ENCODE data around the gene RHBDD1.
A peak's percentile ranks its signal among the peaks of the same experiment; 100 is the strongest.

The RHBDD1 gene

DNA sequence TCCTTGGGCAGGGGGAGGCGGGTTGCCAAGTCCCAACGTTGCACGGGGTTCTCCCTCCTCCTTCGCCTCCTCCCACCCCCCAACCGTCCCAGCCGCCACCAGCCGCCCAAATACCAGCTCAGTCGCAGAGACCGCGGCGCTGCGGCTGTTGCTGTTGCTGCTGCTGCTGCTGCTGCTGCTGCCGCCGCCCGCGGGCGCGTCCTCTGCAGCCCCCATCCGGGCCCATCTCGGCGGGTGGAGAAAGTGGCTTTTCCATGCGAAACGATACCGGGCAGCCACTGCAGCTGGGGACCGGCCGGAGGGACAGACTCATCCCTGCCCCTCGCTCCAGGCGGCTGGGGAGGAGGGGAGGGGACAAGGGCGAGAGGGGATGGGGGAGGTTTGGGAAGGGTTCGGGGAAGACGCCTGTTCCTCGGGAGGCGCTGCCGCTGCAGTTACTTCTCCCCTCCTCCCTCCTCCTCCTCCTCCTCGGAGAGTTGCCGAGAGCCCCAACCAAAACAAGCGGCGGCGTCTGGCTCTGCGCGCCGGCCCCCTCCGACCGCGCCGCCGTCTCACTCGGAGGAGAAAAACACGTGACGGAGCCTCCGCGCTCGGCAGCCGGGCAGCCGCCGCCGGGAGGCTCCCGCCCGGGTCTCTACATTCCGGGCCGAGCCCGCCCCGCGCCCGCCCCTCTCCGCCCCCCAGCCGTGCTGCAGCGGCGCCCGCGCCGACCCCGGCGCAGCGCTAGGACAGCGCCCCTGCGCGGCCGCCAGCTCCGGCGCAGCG is 36.5 kb upstream of the RHBDD1 start, which contains the start of gene IRS1:
Gene IRS1, minus strand, starts transcription at position 610 of the 765 bp plus-strand sequence. CDS start 1,082 bp downstream, outside the sequence.
- Histone ChIP-seq H3K4me3 (ENCODE audit: low read depth in 1 of 2, low read length in 2 of 2) (peak within 1 kb of the TSS; percentile 77 to 84), H3K36me3 (ENCODE audit: control insufficient read depth in 1 of 2, insufficient read depth in 2 of 2, low read length in 2 of 2) (no peaks in the 10 kb centered on the region), H3K9ac (ENCODE audit: low read depth in 1 of 2, low read length in 2 of 2) (peak within 1 kb of the TSS; percentile 75 to 77), H3K9me3 (ENCODE audit: control insufficient read depth in 1 of 2, low read length in 2 of 2) (no peaks in the 10 kb centered on the region), H3K4me1 (ENCODE audit: control insufficient read depth in 1 of 2, insufficient read depth in 2 of 2, low read length in 2 of 2) (peaks cover 20 to 53% of the 10 kb centered on the region in 2 donors), H3K27me3 (ENCODE audit: control insufficient read depth in 1 of 2, insufficient read depth in 2 of 2, low read length in 2 of 2) (no peaks in the 10 kb centered on the region), H3K27ac (ENCODE audit: low read depth, low read length) (peak within 1 kb of the TSS; percentile 78)

DNA sequence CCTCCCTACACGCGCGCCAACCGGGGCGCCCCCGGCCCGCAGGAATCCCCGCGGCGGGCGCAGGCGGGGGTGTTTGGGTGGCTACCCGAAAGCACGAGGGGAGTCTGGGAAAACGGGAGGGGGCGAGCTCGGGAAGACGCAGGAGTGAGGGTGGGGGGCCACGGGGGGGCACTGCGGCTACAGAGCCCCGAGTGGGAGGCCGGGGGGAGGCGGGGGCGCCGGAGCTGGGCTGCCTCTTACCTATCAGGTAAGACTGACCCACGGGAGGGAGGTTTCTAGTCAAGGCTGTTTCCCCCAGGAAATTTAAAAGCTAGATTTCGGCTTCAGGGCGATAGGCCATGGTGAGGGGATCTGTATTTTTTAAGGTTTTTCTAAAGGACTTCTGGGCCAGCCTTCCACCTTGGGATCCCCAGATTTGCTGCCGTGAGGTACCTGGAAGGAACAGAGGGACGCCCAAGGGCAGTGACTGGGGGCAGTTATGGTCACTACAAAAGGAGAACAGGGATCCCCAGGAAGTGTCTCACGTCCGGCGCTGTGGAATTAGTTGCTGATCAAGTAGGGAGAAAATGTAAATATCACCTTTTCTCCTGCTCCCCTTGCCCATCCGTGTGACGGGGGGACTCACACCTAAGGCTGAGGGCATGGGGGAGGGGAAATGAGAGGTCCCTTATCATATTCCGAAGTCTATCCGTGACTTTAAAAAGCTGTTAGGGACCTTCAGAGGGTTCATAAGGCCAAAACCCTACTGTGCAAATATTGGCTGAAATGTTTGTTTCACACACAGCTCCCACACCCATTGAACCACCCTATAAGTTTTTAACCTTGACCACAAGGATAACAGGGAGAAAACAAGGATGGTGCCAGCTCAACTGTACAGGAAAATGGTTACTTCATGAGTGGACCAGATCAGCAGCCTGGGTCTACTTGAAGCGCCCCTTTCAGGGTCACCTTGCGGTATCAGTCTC is 35.6 kb upstream of the RHBDD1 start:
- H3K27me3 ChIP-seq (ENCODE audit: control insufficient read depth in 1 of 2, insufficient read depth in 2 of 2, low read length in 2 of 2) = peaks cover 0 to 3% of the 10 kb centered on the region in 2 donors
- H3K4me1 ChIP-seq (ENCODE audit: control insufficient read depth in 1 of 2, insufficient read depth in 2 of 2, low read length in 2 of 2) = peaks cover 18 to 51% of the 10 kb centered on the region in 2 donors

DNA sequence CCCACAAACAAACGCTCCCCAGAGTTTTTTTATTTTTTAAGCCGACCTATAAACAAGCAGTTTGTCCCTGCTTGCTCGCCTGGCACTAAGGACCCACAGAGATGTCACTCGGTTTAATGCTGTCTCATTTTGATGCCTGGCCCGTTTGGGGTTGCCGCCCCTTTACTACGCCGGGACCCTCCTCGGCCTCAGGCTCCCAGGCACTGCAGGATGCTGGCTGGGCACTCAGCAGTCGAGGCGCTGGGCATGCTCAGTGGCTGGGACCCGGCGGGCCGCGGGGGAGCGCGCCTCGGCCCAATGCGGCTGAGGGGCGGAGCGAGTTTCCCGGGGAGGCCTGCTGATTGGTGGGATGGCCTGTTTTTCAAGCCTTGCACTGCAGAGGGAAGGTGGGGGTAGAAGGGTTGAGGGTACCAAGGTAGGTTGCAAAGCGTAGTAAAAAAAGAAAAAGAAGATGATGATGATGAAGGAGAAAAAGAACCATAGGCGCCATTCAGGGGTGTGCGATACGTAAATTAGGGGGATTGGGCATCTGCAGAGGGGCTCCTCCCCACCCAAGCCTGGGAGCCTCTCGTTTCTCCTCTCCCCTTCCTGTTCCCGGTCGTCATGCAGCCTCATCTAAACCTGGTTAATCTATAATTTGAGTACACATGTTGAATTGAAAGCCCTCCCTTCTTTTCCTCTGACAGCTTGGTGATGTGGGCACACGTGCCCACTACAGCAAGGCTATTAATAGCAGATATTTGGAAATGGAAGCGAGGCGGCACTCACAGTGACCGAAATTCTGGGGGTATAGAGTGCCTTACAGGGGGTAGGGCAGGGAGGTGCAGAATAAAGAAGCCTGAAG is 34.7 kb upstream of the RHBDD1 start:
- H3K27me3 ChIP-seq (ENCODE audit: control insufficient read depth in 1 of 2, insufficient read depth in 2 of 2, low read length in 2 of 2) = peaks cover 0 to 3% of the 10 kb centered on the region in 2 donors
- peaks cover 14 to 42% of the 10 kb centered on the region in 2 donors for H3K4me1 ChIP-seq (ENCODE audit: control insufficient read depth in 1 of 2, insufficient read depth in 2 of 2, low read length in 2 of 2)

More for the DNA sequence above, 35.6 kb upstream of the RHBDD1 start:
- Histone ChIP-seq H3K9me3 (ENCODE audit: control insufficient read depth in 1 of 2, low read length in 2 of 2) (no peaks in the 10 kb centered on the region), H3K4me3 (ENCODE audit: low read depth in 1 of 2, low read length in 2 of 2) (peak overlapping the region; percentile 64 to 84), H3K9ac (ENCODE audit: low read depth in 1 of 2, low read length in 2 of 2) (peak overlapping the region; percentile 75 to 77), H3K27ac (ENCODE audit: low read depth, low read length) (peak overlapping the region; percentile 62), H3K36me3 (ENCODE audit: control insufficient read depth in 1 of 2, insufficient read depth in 2 of 2, low read length in 2 of 2) (no peaks in the 10 kb centered on the region)

DNA sequence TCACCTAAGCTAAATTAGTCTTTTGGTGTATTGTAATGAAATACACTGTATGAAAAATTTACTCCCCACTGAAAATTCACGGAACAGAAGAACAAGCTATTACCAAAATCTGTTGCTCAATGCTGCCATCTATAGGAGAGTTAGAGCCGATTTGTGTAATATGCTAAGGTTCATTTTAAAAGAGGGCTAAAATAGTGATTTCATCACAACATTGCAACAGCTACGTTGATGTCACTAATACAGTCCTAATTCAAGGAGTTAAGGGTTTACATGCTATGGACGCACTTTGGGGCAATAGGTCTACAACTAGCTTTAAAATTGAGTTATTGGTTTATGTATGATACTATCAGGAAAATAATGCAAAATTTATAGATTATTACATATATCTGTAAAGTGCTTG is 33.3 kb upstream of the RHBDD1 start:
- Histone ChIP-seq H3K9ac (ENCODE audit: low read depth in 1 of 2, low read length in 2 of 2) (no peak overlapping the region), H3K36me3 (ENCODE audit: control insufficient read depth in 1 of 2, insufficient read depth in 2 of 2, low read length in 2 of 2) (no peaks in the 10 kb centered on the region)

More for the DNA sequence above, 34.7 kb upstream of the RHBDD1 start:
- H3K4me3 ChIP-seq (ENCODE audit: low read depth in 1 of 2, low read length in 2 of 2) = peak overlapping the region; percentile 64 to 84
- H3K9me3 ChIP-seq (ENCODE audit: control insufficient read depth in 1 of 2, low read length in 2 of 2) = no peaks in the 10 kb centered on the region
- H3K27ac ChIP-seq (ENCODE audit: low read depth, low read length) = no peak overlapping the region
- no peaks in the 10 kb centered on the region for H3K36me3 ChIP-seq (ENCODE audit: control insufficient read depth in 1 of 2, insufficient read depth in 2 of 2, low read length in 2 of 2)
- peak overlapping the region; percentile 75 to 77 for H3K9ac ChIP-seq (ENCODE audit: low read depth in 1 of 2, low read length in 2 of 2)

DNA sequence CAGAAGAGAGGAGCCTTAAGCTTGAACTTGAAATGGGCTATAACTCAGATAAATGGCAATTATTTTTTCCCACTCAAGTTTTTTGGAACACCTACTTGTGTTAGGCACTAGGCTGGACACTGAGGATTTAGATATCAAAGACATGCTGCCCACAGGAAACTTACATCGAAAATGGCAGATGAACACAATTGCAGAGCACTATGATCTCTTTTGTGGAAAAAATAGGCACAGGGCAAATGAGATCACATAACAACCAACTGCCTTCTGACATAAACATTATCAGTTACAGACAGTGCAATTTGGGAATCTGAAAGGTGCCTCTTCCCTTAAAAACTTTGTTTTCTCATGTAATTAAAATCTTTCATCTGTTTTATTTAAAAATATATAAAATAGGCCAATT is 32.4 kb upstream of the RHBDD1 start:
- H3K27me3 ChIP-seq (ENCODE audit: control insufficient read depth in 1 of 2, insufficient read depth in 2 of 2, low read length in 2 of 2) = peaks cover 3 to 4% of the 10 kb centered on the region in 2 donors
- H3K36me3 ChIP-seq (ENCODE audit: control insufficient read depth in 1 of 2, insufficient read depth in 2 of 2, low read length in 2 of 2) = no peaks in the 10 kb centered on the region
- no peak overlapping the region for H3K4me3 ChIP-seq (ENCODE audit: low read depth in 1 of 2, low read length in 2 of 2)
- no peaks in the 10 kb centered on the region for H3K9me3 ChIP-seq (ENCODE audit: control insufficient read depth in 1 of 2, low read length in 2 of 2)
- peaks cover 14 to 20% of the 10 kb centered on the region in 2 donors for H3K4me1 ChIP-seq (ENCODE audit: control insufficient read depth in 1 of 2, insufficient read depth in 2 of 2, low read length in 2 of 2)
- H3K27ac ChIP-seq (ENCODE audit: low read depth, low read length) = no peak overlapping the region
- no peak overlapping the region for H3K9ac ChIP-seq (ENCODE audit: low read depth in 1 of 2, low read length in 2 of 2)

More for the DNA sequence above, 33.3 kb upstream of the RHBDD1 start:
- Histone ChIP-seq H3K9me3 (ENCODE audit: control insufficient read depth in 1 of 2, low read length in 2 of 2) (no peaks in the 10 kb centered on the region), H3K27ac (ENCODE audit: low read depth, low read length) (no peak overlapping the region), H3K27me3 (ENCODE audit: control insufficient read depth in 1 of 2, insufficient read depth in 2 of 2, low read length in 2 of 2) (peaks cover 3% of the 10 kb centered on the region in 2 donors), H3K4me1 (ENCODE audit: control insufficient read depth in 1 of 2, insufficient read depth in 2 of 2, low read length in 2 of 2) (peaks cover 14 to 28% of the 10 kb centered on the region in 2 donors), H3K4me3 (ENCODE audit: low read depth in 1 of 2, low read length in 2 of 2) (no peak overlapping the region)

DNA sequence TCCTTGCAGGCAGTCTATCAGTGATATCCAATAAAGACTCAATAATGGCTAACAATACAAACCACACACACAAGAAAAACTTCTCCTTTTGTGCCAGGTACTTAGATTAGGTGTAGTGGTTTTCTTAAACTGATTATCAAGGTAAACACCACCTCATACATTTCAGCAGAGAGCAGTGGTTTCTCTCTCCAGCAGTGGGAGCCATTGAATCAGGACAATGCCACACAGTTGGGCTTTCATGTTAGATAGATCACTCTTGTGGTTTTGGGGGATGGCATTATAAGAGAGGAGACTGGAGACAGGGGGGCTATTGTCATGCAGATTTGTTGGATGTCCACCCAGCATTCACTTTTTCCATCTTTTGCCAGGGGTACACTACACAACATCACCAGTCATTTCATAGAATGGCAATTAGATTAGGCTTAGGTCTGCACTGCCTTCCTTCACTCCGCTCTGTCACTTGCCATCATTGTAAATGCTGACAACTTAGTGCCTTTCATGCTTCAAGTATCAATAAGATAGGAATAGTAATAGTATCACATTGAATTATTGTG is 22.6 kb upstream of the RHBDD1 start:
- Histone ChIP-seq H3K27ac (ENCODE audit: low read depth, low read length) (no peak overlapping the region), H3K4me1 (ENCODE audit: control insufficient read depth in 1 of 2, insufficient read depth in 2 of 2, low read length in 2 of 2) (no peaks in the 10 kb centered on the region), H3K27me3 (ENCODE audit: control insufficient read depth in 1 of 2, insufficient read depth in 2 of 2, low read length in 2 of 2) (no peaks in the 10 kb centered on the region), H3K4me3 (ENCODE audit: low read depth in 1 of 2, low read length in 2 of 2) (no peak overlapping the region), H3K9me3 (ENCODE audit: control insufficient read depth in 1 of 2, low read length in 2 of 2) (no peaks in the 10 kb centered on the region), H3K9ac (ENCODE audit: low read depth in 1 of 2, low read length in 2 of 2) (no peak overlapping the region), H3K36me3 (ENCODE audit: control insufficient read depth in 1 of 2, insufficient read depth in 2 of 2, low read length in 2 of 2) (no peaks in the 10 kb centered on the region)

DNA sequence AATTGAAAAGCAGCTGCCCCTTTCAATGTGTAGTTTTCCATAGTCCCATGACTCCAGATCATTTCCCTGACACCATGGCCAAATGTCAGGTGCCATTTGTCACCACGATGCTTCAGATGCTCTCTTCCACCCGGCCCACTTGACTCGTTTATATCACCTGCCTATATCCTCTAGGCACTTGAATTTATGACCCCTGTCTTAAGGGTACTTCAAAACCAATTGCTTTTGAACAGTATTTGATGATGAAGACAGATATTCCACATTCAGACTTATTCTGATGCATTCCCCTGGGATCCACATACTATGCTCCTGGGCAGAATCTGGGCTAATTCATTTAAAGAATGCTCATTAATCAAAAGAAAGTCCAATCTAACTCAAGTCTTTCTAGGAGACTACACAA is 16.9 kb upstream of the RHBDD1 start:
- Histone ChIP-seq H3K9me3 (ENCODE audit: control insufficient read depth in 1 of 2, low read length in 2 of 2) (no peaks in the 10 kb centered on the region), H3K9ac (ENCODE audit: low read depth in 1 of 2, low read length in 2 of 2) (no peak overlapping the region), H3K27me3 (ENCODE audit: control insufficient read depth in 1 of 2, insufficient read depth in 2 of 2, low read length in 2 of 2) (no peaks in the 10 kb centered on the region), H3K4me3 (ENCODE audit: low read depth in 1 of 2, low read length in 2 of 2) (no peak overlapping the region), H3K4me1 (ENCODE audit: control insufficient read depth in 1 of 2, insufficient read depth in 2 of 2, low read length in 2 of 2) (no peaks in the 10 kb centered on the region), H3K36me3 (ENCODE audit: control insufficient read depth in 1 of 2, insufficient read depth in 2 of 2, low read length in 2 of 2) (no peaks in the 10 kb centered on the region), H3K27ac (ENCODE audit: low read depth, low read length) (no peak overlapping the region)

DNA sequence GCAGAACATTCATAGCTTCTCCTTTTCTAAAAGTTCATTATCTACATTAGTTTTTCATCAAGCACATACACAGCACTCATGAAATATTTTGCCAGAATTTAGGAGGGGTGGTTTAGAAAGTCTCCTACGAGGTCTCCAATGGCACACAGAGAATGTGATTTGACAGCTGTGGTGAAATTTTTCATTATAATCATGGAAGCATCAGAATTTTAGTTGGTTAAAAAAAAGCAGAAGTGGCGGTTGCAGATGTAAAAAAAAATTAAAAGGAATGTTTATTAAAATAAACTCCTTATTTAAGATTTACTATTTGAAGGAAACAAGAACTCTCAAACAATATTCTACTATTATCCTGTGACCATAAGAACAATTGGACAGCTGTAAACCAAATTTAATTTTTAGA is 10.8 kb upstream of the RHBDD1 start:
- Histone ChIP-seq H3K27ac (ENCODE audit: low read depth, low read length) (no peak overlapping the region), H3K4me3 (ENCODE audit: low read depth in 1 of 2, low read length in 2 of 2) (no peak overlapping the region), H3K27me3 (ENCODE audit: control insufficient read depth in 1 of 2, insufficient read depth in 2 of 2, low read length in 2 of 2) (no peaks in the 10 kb centered on the region)

DNA sequence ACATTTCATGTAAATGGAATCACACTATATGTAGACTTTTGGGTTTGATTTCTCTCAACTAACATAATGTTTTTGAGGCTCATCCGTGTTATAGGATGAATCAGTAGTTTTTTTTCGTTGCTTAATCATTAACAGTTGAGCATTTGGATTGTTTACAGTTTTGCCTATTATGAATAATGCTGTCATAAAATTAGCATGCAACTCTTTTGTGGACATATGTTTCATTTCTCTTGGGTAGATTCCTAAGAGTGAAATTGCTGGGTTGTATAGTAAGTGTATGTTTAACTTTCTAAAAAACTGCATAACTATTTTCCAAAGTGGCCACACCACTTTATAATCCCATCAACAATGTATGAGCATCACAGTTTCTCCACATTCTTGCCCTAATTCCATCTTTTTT is 7.7 kb upstream of the RHBDD1 start:
- Histone ChIP-seq H3K27me3 (ENCODE audit: control insufficient read depth in 1 of 2, insufficient read depth in 2 of 2, low read length in 2 of 2) (no peaks in the 10 kb centered on the region), H3K4me3 (ENCODE audit: low read depth in 1 of 2, low read length in 2 of 2) (no peak overlapping the region), H3K36me3 (ENCODE audit: control insufficient read depth in 1 of 2, insufficient read depth in 2 of 2, low read length in 2 of 2) (no peaks in the 10 kb centered on the region), H3K9me3 (ENCODE audit: control insufficient read depth in 1 of 2, low read length in 2 of 2) (no peaks in the 10 kb centered on the region), H3K4me1 (ENCODE audit: control insufficient read depth in 1 of 2, insufficient read depth in 2 of 2, low read length in 2 of 2) (no peaks in the 10 kb centered on the region), H3K9ac (ENCODE audit: low read depth in 1 of 2, low read length in 2 of 2) (no peak overlapping the region), H3K27ac (ENCODE audit: low read depth, low read length) (no peak overlapping the region)

More for the DNA sequence above, 10.8 kb upstream of the RHBDD1 start:
- no peaks in the 10 kb centered on the region for H3K9me3 ChIP-seq (ENCODE audit: control insufficient read depth in 1 of 2, low read length in 2 of 2)
- no peak overlapping the region for H3K9ac ChIP-seq (ENCODE audit: low read depth in 1 of 2, low read length in 2 of 2)
- H3K4me1 ChIP-seq (ENCODE audit: control insufficient read depth in 1 of 2, insufficient read depth in 2 of 2, low read length in 2 of 2) = no peaks in the 10 kb centered on the region
- H3K36me3 ChIP-seq (ENCODE audit: control insufficient read depth in 1 of 2, insufficient read depth in 2 of 2, low read length in 2 of 2) = no peaks in the 10 kb centered on the region
